IPS-NIHi7 (cell line): ENCODE results near the gene LCP1.

Experiments used
- DNase-seq: peaks from one replicate; pipeline ENCODE4 v3.0.0; 2012; ENCODE audit warnings: mixed read lengths; ENCODE audit errors: extremely low spot score

The LCP1 gene

DNA sequence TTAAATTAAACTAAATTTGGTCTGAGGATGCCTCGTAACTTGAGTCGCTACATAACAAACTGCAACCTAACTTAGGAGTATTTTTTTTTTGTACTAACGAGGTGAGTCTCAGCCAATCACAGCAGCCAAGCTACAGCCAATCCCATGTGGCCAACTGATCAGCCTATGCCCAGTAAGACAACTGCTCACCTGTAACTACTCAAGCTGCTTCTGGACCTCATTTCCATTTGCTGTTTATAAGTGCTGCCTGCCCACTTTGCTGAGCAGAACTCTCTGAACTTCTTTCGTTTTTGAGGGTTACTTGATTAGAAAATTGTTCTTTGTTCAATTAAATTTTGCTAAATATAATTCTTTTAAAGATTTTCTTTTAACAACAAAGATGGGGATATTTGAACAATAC lies 81.0 kb downstream of the LCP1 start:
- no peak for DNase-seq

DNA sequence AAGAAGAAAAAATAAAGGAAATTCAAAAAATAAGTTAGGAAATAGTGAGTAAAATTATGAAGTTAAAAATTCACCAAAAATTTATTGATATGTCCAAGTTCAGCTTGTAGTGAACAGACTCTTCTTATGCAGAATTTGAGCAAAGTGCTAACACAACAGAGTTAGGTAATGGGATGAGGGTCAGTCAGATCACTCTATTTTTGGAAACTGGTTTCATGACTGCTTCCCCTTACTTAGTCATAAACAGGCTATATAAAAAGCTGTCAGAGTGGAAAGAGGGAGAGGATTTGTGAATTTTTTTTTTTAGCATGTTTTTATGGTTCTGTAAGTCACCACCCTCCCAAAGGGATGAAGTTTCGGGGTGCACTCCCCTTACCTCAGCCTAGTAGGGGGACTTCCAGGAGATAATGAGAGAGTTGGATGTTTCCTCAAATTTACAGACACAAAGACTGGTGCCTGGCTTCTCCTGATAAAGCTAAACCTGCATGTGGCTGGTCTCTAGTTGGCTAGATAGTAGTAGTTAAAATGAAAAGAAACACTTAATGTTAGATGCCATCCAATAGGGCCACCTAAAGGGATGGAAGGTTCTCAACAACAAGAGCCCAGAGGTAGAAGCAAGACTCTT lies 81.7 kb downstream of the LCP1 start:
- DNase-seq: no peak

DNA sequence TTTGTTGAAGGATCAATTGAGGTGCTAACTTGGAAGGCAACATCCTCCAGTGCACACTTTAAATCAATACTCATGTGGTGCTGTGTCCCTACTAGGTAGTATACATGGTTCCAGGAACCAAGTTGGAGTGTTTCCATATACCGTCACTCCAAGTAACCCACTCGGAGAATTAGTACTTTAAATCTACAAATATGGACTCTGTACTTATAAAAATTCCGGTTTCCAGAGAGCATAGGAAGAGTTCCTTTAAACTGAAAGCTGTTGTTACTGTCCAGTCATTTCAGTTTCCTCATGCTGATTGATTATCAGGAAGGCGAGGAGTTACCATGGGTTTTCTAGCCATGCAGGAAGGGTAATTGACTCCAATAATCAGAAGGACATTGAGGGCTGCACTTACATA lies 84.3 kb downstream of the LCP1 start:
- no peak for DNase-seq

DNA sequence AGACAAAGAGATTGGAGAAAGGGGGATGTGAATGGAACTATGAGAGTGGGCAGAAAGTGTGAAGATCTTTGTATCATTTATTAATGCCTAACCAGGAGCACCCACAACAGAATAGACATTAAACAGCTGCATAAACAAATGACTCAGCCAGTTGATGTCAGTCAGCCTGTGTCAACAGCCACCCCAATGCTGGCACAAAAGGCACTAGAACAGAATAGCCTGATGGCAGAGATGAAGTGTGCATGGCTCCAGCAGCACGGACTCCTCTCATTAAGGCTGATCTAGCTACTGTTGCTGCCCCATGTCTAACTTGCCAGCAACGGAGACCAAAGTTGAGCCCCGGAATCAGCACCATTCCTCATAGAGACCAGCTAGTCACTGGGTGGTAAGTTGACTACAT lies 85.0 kb downstream of the LCP1 start:
- no peak for DNase-seq

DNA sequence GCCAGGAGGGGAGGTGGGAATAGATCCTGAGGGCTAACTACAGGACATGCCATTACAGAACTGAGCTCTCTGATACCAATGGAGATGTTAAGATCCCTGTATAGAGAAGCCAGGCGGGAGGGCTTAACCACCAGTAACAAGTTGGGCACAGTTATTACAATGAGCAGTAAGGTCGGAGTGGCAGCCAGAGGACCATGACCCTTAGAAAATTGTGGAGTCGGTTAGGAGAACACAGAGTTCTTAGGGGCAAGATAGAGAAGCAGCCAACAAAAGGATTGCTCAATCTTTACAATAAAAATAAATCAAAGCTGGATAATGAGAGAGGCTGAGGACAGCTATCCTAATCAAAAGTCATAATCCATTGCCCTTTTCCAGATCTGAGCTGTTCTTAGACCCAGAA lies 87.5 kb downstream of the LCP1 start:
- no peak for DNase-seq

DNA sequence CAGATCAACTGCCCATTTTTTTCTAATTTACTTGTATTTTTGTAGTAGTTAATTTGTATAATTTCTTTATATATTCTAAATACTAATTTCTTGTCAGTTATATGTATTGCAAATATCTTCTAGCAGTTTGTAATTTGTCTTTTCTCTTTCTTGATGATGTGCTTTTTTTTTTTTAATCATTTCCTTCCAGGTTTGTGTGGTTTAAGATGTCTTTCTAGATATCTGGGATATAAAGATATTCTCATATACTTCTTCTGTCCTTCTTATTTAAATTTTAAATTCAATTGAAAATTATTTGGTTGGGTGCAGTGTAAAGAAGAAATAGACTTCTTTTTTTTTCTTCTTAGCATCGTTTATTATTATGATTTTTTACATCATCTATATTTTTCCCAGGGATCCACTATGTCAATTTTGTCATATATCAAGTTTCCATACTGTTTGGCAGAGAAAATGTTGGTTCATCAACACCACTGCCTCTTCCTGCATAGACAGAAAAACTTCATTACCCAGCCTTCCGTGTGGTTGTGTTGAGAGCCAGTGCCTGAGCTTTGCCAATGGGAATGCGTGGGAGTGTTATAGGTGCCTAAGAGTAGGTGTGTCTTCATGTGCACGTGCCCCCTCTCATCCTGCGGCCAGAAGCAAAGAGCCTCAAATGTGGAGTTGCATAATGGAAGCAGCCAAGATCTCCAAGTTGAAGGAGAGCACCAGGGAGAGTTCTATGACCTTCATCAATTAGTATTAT lies 93.0 kb downstream of the LCP1 start:
- DNase-seq: no peak

DNA sequence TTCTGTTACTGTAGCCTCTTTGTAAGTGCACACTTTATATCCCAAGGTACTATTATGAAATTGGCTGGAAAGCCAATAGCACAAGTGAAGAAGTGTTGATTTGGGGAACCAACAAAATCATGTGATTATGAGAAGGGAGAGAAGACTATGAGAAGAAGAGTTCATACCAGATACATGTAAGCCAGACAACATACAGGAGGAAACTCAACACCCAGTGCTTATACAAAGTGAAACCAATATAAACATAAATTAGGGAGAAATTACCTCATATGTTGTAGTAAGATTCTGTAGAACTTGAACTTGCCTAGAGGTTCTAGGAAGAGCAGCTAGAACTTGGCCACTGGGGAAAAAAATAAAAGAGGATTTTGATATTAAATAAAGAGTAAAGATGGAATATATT lies 94.5 kb downstream of the LCP1 start:
- no peak for DNase-seq

DNA sequence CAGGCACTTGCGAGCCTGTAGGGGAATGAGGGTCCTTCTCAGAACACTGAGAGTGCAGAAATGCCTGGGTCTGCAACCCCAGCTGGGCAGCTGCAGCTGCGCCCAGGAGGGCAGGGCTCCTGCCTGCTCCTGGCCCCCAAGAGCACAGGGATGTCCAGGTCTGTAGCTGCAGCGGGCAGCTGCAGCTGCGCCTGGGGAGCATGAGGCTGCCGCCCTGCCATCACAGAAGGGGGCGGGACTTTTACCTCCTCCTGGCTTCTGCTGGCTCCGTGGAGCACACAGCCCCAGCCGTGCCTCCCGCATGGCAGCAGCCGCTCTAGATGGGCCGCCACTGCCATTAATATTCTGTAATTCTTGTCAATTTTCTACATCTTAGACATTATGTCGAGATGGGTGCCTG lies 95.0 kb downstream of the LCP1 start:
- DNase-seq: no peak

DNA sequence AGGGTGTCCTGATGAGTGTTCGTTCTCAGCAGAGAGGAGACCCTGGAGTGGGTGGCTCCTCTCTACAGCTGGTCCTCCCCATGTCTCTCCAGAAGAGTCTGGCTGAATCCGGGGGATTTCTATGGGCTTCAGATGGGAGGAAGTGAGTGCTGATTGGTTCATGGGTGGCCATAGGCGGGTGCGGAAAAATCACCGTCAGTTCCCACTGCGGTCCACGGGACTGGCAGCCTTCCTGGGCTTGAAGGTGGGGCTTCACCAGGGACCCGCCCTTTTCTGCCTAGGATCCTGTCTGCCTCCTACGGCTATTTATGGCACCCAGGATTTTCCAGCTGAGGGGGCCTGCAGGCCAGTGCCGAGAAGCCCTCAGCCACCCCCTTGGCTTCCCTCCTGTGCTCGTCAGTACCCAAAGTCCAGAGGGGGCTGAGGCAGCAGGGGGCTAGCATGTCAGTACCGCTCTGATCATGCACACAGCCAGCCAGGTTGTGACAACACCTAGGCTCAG lies 95.5 kb downstream of the LCP1 start:
- no peak for DNase-seq

DNA sequence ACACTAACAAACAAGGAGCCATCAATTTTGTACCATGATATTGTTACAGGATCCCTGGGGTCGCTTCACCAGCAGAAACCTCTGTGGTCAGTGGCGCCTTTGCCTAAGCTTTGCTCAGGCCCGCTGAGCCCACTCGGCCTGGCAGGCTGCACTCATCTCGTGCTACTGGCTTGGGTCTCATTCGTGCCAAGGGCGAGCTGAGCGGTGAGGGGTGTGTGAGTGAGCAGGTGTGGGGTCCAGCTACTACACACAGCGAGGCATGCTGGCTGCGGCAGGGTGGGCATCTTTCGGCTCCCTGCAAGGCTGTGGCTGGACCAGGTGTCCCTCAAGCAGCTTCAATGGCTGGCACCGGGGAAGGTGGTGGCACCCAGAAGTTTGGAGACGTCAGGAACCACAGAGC lies 96.2 kb downstream of the LCP1 start:
- DNase-seq: no peak

DNA sequence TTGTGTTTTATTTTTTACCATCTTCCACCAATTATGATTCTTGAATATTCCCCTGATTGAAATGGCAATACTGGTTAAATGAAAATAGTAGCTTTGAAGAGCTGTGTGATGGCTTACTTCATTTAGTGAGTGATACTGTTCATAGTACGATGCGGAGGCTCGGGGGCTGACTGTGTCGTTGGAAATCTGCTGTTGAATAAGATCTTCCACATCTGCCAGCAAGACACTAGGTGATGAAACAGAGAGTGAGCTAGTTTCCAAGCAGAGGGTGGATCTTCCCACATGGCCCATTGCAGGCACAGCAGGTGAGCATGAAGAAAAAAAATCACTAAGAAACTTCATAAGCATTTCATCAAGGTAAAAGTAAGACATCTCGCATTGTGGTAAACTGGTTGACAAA lies 99.7 kb downstream of the LCP1 start:
- no peak for DNase-seq

DNA sequence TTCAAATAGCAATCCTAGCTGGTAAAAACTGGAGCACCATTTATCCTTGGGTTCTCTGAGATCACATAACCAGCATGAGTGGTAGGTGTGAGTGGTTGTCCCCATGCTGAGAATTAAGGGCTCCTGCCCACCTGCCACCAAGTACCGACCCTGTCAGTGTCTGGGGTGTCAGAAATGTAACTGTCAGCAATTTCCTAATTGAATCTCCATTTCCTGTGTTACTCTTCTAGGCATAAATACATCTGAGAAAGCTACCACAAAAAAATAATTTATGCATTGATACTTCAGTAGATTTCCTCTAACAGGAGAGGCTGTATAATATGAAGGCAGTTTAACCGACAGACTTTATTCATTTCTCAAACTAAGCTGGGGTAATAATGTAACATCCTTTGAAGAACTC lies 102.2 kb downstream of the LCP1 start:
- no peak for DNase-seq

DNA sequence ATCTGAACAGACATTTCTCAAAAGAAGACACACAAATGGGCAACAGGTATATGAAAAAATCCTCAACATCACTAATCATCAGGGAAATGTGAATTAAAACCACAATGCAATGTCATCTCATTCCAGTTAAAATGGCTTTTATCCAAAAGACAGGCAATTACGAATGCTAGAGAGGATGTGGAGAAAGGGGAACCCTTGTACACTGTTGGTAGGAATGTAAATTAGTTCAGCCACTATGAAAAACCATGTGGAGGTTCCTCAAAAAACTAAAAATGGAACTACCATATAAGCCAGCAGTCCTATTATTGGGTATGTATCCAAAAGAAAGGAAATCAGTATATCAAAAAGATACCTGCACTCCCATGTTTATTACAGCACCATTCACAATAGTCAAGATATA lies 104.7 kb downstream of the LCP1 start:
- no peak for DNase-seq

DNA sequence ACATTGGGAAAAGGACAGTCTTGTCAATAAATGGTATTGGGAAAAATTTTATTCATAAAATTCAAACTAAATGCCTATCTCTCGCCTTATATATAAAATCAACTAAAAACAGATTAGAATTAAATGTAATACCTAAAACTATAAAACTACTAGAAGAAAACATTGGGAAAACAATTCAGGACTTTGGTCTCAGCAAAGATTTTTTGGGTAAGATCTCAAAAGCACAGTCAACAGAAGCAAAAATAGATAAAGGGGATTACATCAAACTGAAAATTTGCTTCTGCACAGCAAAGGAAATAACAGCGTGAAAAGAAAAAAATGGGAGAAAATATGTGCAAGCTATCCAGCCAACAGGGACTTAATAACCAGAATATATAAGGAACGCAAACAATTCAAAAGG lies 105.2 kb downstream of the LCP1 start:
- no peak for DNase-seq
